ENCODE data around the gene HIPK2.

DNA sequence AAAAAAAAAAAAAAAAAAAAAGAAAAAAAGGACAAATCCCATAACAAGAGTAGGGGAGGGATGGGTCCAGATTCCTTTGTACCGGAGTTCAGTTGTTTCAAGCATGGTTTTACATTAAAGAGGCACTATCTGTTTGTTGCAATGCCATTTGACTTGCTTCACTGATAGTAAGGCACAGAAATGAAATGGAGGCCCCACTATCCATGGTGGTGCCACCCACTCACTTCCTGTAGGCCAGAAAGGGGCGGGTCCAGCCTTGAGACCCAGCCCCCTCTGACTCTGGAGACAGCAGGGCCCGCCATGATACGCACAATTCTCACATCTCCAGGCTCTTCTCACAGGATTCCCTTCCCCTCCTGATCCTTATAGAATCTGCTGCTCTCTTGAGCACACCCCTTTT, 154.3 kb downstream of the HIPK2 start:
- TF ChIP-seq, protein P1, sequence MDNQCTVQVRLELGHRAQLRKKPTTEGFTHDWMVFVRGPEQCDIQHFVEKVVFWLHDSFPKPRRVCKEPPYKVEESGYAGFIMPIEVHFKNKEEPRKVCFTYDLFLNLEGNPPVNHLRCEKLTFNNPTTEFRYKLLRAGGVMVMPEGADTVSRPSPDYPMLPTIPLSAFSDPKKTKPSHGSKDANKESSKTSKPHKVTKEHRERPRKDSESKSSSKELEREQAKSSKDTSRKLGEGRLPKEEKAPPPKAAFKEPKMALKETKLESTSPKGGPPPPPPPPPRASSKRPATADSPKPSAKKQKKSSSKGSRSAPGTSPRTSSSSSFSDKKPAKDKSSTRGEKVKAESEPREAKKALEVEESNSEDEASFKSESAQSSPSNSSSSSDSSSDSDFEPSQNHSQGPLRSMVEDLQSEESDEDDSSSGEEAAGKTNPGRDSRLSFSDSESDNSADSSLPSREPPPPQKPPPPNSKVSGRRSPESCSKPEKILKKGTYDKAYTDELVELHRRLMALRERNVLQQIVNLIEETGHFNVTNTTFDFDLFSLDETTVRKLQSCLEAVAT (IDR thresholded peaks at IDR 0.05): no peak
- TF ChIP-seq, protein P2, sequence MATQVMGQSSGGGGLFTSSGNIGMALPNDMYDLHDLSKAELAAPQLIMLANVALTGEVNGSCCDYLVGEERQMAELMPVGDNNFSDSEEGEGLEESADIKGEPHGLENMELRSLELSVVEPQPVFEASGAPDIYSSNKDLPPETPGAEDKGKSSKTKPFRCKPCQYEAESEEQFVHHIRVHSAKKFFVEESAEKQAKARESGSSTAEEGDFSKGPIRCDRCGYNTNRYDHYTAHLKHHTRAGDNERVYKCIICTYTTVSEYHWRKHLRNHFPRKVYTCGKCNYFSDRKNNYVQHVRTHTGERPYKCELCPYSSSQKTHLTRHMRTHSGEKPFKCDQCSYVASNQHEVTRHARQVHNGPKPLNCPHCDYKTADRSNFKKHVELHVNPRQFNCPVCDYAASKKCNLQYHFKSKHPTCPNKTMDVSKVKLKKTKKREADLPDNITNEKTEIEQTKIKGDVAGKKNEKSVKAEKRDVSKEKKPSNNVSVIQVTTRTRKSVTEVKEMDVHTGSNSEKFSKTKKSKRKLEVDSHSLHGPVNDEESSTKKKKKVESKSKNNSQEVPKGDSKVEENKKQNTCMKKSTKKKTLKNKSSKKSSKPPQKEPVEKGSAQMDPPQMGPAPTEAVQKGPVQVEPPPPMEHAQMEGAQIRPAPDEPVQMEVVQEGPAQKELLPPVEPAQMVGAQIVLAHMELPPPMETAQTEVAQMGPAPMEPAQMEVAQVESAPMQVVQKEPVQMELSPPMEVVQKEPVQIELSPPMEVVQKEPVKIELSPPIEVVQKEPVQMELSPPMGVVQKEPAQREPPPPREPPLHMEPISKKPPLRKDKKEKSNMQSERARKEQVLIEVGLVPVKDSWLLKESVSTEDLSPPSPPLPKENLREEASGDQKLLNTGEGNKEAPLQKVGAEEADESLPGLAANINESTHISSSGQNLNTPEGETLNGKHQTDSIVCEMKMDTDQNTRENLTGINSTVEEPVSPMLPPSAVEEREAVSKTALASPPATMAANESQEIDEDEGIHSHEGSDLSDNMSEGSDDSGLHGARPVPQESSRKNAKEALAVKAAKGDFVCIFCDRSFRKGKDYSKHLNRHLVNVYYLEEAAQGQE (IDR thresholded peaks at IDR 0.05; ENCODE audit: low read depth, low read length): no peak
- TF ChIP-seq FOXM1 (IDR thresholded peaks at IDR 0.05; ENCODE audit: low read depth, low read length) (no peak), JUND (IDR thresholded peaks at IDR 0.05; ENCODE audit: low read depth, low read length) (no peak), SMARCA5 (IDR thresholded peaks at IDR 0.05) (no peak), TCF7 (IDR thresholded peaks at IDR 0.05; ENCODE audit: borderline replicate concordance) (no peak), POLR2A (IDR thresholded peaks at IDR 0.05; ENCODE audit: low read depth, low read length) (no peak)
- TF ChIP-seq, protein P3, sequence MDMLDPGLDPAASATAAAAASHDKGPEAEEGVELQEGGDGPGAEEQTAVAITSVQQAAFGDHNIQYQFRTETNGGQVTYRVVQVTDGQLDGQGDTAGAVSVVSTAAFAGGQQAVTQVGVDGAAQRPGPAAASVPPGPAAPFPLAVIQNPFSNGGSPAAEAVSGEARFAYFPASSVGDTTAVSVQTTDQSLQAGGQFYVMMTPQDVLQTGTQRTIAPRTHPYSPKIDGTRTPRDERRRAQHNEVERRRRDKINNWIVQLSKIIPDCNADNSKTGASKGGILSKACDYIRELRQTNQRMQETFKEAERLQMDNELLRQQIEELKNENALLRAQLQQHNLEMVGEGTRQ (IDR thresholded peaks at IDR 0.05; ENCODE audit: borderline replicate concordance, low read depth, low read length): no peak
- TF ChIP-seq, protein P4, sequence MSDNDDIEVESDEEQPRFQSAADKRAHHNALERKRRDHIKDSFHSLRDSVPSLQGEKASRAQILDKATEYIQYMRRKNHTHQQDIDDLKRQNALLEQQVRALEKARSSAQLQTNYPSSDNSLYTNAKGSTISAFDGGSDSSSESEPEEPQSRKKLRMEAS (IDR thresholded peaks at IDR 0.05; ENCODE audit: low read depth, low read length): no peak

All from GM12878 (cell line).